HepG2 (cell line): Measurements from ENCODE around the gene ALPK3. TPM values are rescaled to one million over a fixed set of nuclear protein-coding genes. Genes with fewer than 3 reads are reported as not detected.

ENCODE experiments used
- CREM ChIP-seq, 2 experiments: sonication (generic) in 1 of 2; formaldehyde crosslinking in 1 of 2; IDR thresholded peaks; 2 replicates each; pipeline versions ENCODE4 v1.4.0 to v1.6.1; 2016 to 2020; ENCODE audit warnings: antibody characterized with exemption in 1 of 2, mild to moderate bottlenecking in 1 of 2, missing genetic modification reagents in 1 of 2
- DNMT3B ChIP-seq: conservative IDR thresholded peaks from 2 replicates; pipeline ENCODE4 v1.6.1; 2016; ENCODE audit warnings: missing biosample characterization, control low read depth
- HIVEP1 ChIP-seq: sonication (generic); formaldehyde crosslinking; IDR thresholded peaks from 2 replicates; pipeline ENCODE4 v1.4.0; 2020; ENCODE audit warnings: mild to moderate bottlenecking, missing genetic modification reagents
- MAZ ChIP-seq, 2 experiments: sonication (generic) in 1 of 2; formaldehyde crosslinking in 1 of 2; IDR thresholded peaks; 2 replicates each; pipeline versions ENCODE4 v1.5.0 to v1.6.1; 2012 to 2020; ENCODE audit warnings: low read depth in 2 of 2, mild to moderate bottlenecking in 2 of 2, borderline replicate concordance in 1 of 2, improper control_type of control experiment in 1 of 2, low read length in 1 of 2, missing genetic modification reagents in 1 of 2, moderate library complexity in 1 of 2
- NR2F1 ChIP-seq, 2 experiments: fragments of 450-650 bp in 1 of 2; formaldehyde crosslinking in 1 of 2; IDR thresholded peaks; 2 replicates each; pipeline versions ENCODE4 v1.5.0 to v1.6.1; 2016 to 2020; ENCODE audit warnings: mild to moderate bottlenecking in 1 of 2, missing compliant biosample characterization in 1 of 2, missing genetic modification reagents in 1 of 2, moderate library complexity in 1 of 2
- PTBP1 ChIP-seq: fragments of 200-400 bp; formaldehyde crosslinking; IDR thresholded peaks from 2 replicates; pipeline ENCODE4 v1.6.1; 2018; ENCODE audit warnings: low read length, low read depth; ENCODE audit not compliant: poor library complexity, severe bottlenecking
- SOX5 ChIP-seq: IDR thresholded peaks from 2 replicates; pipeline ENCODE4 v1.6.1; 2016; ENCODE audit warnings: borderline replicate concordance
- SP1 ChIP-seq, 2 experiments: fragments of 450-650 bp in 1 of 2; sonication (generic) in 1 of 2; formaldehyde crosslinking in 1 of 2; IDR thresholded peaks; 2 replicates each; pipeline versions ENCODE4 v1.4.0 to v1.6.1; 2016 to 2020; ENCODE audit warnings: missing genetic modification reagents in 1 of 2
- U2AF2 ChIP-seq: fragments of 200-400 bp; formaldehyde crosslinking; IDR thresholded peaks from 2 replicates; pipeline ENCODE4 v1.6.1; 2017; ENCODE audit warnings: low read depth, mild to moderate bottlenecking, low read length
- ZBTB7B ChIP-seq: sonication (generic); formaldehyde crosslinking; IDR thresholded peaks from 2 replicates; pipeline ENCODE4 v1.4.0; 2020; ENCODE audit warnings: missing genetic modification reagents
- ZNF138 ChIP-seq: sonication (generic); formaldehyde crosslinking; IDR thresholded peaks from 2 replicates; pipeline ENCODE4 v1.5.0; 2020; ENCODE audit warnings: mild to moderate bottlenecking, low read depth, missing genetic modification reagents
- ZNF484 ChIP-seq: sonication (generic); formaldehyde crosslinking; IDR thresholded peaks from 2 replicates; pipeline ENCODE4 v1.5.1; 2020; ENCODE audit warnings: mild to moderate bottlenecking, low read depth, missing genetic modification reagents, borderline replicate concordance
- ZNF496 ChIP-seq: sonication (generic); formaldehyde crosslinking; IDR thresholded peaks from 2 replicates; pipeline ENCODE4 v1.8.1; 2023; ENCODE audit warnings: mild to moderate bottlenecking, moderate library complexity, missing genetic modification reagents; ENCODE audit not compliant: insufficient replicate concordance
- ZNF670 ChIP-seq: sonication (generic); formaldehyde crosslinking; IDR thresholded peaks from 2 replicates; pipeline ENCODE4 v1.8.0; 2022; ENCODE audit warnings: mild to moderate bottlenecking, missing genetic modification reagents, borderline replicate concordance
- polyA plus RNA-seq, 8 experiments: library from polyadenylated mRNA; depleted of rRNA in 3 of 8; stranded (reverse) in 7 of 8; unstranded in 1 of 8; fragments of >200 nt; fragmentation: Illumina TruSeq in 4 of 8; extraction: Trizol in 4 of 8; gene quantifications; 2 replicates each; pipeline versions ENCODE4 v1.2.1 to v1.2.3, GENCODE V29; 2011 to 2016; ENCODE audit warnings: low read depth in 4 of 8, missing spikeins in 1 of 8, mixed read lengths in 1 of 8; ENCODE audit not compliant: insufficient read depth in 1 of 8
- total RNA-seq, 5 experiments: library from RNA; depleted of rRNA; stranded (reverse); fragments of >200 nt; fragmentation: Illumina TruSeq; extraction: Trizol; gene quantifications; 2 replicates each; pipeline ENCODE4 v1.2.3, GENCODE V29; 2016; ENCODE audit warnings: low read depth in 1 of 5
- TF ChIP-seq, protein P1 (sequence below): sonication (generic); formaldehyde crosslinking; IDR thresholded peaks from 2 replicates; pipeline ENCODE4 v1.4.0; 2020; ENCODE audit warnings: missing genetic modification reagents, borderline replicate concordance
- TF ChIP-seq, protein P2 (sequence below): sonication (generic); formaldehyde crosslinking; IDR thresholded peaks from 2 replicates; pipeline ENCODE4 v1.4.0; 2020; ENCODE audit warnings: missing genetic modification reagents; ENCODE audit errors: not compliant biosample characterization
- TF ChIP-seq, protein P3 (sequence below): IDR thresholded peaks from 2 replicates; pipeline ENCODE4 v1.4.0; 2020; ENCODE audit warnings: mild to moderate bottlenecking, missing genetic modification reagents
- TF ChIP-seq, protein P4 (sequence below): sonication (generic); formaldehyde crosslinking; IDR thresholded peaks from 2 replicates; pipeline ENCODE4 v1.8.1; 2023; ENCODE audit warnings: missing genetic modification reagents, inconsistent platforms, borderline replicate concordance

Gene ALPK3
- total and polyA plus RNA-seq, 2 of the 13 experiments (the other 11 are each of a cell fraction or from before 2014, with no cell fraction given) = 0.04 to 0.42 TPM

DNA sequence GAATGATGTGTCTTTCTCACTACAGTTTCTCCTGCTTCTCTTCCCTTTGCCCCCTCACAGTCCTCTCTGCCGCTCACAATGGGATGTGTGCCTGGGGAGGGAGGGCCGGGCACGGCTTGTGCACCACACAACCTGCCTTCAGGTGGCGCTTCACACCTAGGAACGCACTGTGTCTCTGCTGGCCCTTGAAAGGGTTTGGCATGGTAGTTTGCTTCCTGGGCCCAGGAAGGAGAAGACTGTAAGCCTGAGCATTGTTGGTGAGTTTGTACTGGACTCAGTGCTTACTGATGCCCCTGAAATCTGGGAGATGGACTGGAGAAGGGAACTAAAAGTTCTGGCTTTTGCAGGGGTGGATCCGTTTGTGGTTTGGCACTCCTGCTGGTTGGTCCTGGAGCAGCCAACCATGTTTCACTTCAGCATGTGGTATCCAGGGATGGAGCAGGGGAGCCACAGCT lies 9.2 kb downstream of the ALPK3 start (continued):
- TF ChIP-seq MAZ (IDR thresholded peaks at IDR 0.05; ENCODE audit: borderline replicate concordance, low read depth, low read length) (peak; percentile 13; the same call in 1 of the 2 replicates), MAZ (CRISPR knock-in tag; IDR thresholded peaks at IDR 0.05; ENCODE audit: low read depth) (no peak), ZNF138 (CRISPR knock-in tag) (no peak), SP1 (IDR thresholded peaks at IDR 0.05) (no peak), SP1 (CRISPR knock-in tag; IDR thresholded peaks at IDR 0.05) (peak; percentile 45; the same call in 1 of the 2 replicates), HIVEP1 (no peak), NR2F1 (CRISPR knock-in tag; IDR thresholded peaks at IDR 0.05) (no peak), ZNF484 (no peak), ZBTB7B (CRISPR knock-in tag) (no peak), SOX5 (CRISPR knock-in tag) (0 out of 2 replicates have a peak, but pooled peaks have one; percentile 17), CREM (IDR thresholded peaks at IDR 0.05) (no peak), CREM (CRISPR knock-in tag; IDR thresholded peaks at IDR 0.05) (no peak), PTBP1 (no peak), U2AF2 (no peak), ZNF670 (CRISPR knock-in tag) (no peak), ZNF496 (CRISPR knock-in tag) (no peak), DNMT3B (CRISPR knock-in tag) (no peak)
- TF ChIP-seq, protein P1, sequence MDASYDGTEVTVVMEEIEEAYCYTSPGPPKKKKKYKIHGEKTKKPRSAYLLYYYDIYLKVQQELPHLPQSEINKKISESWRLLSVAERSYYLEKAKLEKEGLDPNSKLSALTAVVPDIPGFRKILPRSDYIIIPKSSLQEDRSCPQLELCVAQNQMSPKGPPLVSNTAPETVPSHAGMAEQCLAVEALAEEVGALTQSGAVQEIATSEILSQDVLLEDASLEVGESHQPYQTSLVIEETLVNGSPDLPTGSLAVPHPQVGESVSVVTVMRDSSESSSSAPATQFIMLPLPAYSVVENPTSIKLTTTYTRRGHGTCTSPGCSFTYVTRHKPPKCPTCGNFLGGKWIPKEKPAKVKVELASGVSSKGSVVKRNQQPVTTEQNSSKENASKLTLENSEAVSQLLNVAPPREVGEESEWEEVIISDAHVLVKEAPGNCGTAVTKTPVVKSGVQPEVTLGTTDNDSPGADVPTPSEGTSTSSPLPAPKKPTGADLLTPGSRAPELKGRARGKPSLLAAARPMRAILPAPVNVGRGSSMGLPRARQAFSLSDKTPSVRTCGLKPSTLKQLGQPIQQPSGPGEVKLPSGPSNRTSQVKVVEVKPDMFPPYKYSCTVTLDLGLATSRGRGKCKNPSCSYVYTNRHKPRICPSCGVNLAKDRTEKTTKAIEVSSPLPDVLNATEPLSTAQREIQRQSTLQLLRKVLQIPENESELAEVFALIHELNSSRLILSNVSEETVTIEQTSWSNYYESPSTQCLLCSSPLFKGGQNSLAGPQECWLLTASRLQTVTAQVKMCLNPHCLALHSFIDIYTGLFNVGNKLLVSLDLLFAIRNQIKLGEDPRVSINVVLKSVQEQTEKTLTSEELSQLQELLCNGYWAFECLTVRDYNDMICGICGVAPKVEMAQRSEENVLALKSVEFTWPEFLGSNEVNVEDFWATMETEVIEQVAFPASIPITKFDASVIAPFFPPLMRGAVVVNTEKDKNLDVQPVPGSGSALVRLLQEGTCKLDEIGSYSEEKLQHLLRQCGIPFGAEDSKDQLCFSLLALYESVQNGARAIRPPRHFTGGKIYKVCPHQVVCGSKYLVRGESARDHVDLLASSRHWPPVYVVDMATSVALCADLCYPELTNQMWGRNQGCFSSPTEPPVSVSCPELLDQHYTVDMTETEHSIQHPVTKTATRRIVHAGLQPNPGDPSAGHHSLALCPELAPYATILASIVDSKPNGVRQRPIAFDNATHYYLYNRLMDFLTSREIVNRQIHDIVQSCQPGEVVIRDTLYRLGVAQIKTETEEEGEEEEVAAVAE (CRISPR knock-in tag) = peak; percentile 57; the same call in 1 of the 2 replicates
- TF ChIP-seq, protein P2, sequence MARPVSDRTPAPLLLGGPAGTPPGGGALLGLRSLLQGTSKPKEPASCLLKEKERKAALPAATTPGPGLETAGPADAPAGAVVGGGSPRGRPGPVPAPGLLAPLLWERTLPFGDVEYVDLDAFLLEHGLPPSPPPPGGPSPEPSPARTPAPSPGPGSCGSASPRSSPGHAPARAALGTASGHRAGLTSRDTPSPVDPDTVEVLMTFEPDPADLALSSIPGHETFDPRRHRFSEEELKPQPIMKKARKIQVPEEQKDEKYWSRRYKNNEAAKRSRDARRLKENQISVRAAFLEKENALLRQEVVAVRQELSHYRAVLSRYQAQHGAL (CRISPR knock-in tag) = peak; percentile 8
- TF ChIP-seq, protein P3, sequence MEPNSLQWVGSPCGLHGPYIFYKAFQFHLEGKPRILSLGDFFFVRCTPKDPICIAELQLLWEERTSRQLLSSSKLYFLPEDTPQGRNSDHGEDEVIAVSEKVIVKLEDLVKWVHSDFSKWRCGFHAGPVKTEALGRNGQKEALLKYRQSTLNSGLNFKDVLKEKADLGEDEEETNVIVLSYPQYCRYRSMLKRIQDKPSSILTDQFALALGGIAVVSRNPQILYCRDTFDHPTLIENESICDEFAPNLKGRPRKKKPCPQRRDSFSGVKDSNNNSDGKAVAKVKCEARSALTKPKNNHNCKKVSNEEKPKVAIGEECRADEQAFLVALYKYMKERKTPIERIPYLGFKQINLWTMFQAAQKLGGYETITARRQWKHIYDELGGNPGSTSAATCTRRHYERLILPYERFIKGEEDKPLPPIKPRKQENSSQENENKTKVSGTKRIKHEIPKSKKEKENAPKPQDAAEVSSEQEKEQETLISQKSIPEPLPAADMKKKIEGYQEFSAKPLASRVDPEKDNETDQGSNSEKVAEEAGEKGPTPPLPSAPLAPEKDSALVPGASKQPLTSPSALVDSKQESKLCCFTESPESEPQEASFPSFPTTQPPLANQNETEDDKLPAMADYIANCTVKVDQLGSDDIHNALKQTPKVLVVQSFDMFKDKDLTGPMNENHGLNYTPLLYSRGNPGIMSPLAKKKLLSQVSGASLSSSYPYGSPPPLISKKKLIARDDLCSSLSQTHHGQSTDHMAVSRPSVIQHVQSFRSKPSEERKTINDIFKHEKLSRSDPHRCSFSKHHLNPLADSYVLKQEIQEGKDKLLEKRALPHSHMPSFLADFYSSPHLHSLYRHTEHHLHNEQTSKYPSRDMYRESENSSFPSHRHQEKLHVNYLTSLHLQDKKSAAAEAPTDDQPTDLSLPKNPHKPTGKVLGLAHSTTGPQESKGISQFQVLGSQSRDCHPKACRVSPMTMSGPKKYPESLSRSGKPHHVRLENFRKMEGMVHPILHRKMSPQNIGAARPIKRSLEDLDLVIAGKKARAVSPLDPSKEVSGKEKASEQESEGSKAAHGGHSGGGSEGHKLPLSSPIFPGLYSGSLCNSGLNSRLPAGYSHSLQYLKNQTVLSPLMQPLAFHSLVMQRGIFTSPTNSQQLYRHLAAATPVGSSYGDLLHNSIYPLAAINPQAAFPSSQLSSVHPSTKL (CRISPR knock-in tag) = peak; percentile 20; the same call in 1 of the 2 replicates
- TF ChIP-seq, protein P4, sequence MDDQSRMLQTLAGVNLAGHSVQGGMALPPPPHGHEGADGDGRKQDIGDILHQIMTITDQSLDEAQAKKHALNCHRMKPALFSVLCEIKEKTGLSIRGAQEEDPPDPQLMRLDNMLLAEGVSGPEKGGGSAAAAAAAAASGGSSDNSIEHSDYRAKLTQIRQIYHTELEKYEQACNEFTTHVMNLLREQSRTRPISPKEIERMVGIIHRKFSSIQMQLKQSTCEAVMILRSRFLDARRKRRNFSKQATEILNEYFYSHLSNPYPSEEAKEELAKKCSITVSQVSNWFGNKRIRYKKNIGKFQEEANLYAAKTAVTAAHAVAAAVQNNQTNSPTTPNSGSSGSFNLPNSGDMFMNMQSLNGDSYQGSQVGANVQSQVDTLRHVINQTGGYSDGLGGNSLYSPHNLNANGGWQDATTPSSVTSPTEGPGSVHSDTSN (CRISPR knock-in tag) = no peak
